SK-N-SH treated with all-trans-retinoic acid at 6 μM for 48 hours (cell line): ENCODE data around the gene FAAP100.
A peak's percentile ranks its signal among the peaks of the same experiment; 100 is the strongest.

Source experiments
- ATAC-seq: fragments of 200-7000 bp; cut with Tn5 transposase; 3 replicates; pipeline ENCODE4 v1.9.1; 2020; ENCODE audit warnings: mild to moderate bottlenecking, moderate library complexity
- BACH2 ChIP-seq: fragments of 250-450 bp; sonication (Bioruptor Pico); IDR thresholded peaks from 2 replicates; pipeline ENCODE4 v1.9.0; 2021; ENCODE audit warnings: mild to moderate bottlenecking, borderline replicate concordance
- CREB5 ChIP-seq: fragments of 250-450 bp; sonication (Bioruptor Pico); IDR thresholded peaks from 2 replicates; pipeline ENCODE4 v1.5.1; 2020; ENCODE audit warnings: low read depth, mild to moderate bottlenecking, moderate library complexity
- CSRNP3 ChIP-seq: fragments of 250-450 bp; sonication (Bioruptor Pico); IDR thresholded peaks from 2 replicates; pipeline ENCODE4 v1.5.1; 2021; ENCODE audit warnings: mild to moderate bottlenecking, moderate library complexity
- ESRRG ChIP-seq: fragments of 250-450 bp; sonication (Bioruptor Pico); IDR thresholded peaks from 2 replicates; pipeline ENCODE4 v1.6.1; 2021; ENCODE audit warnings: mild to moderate bottlenecking
- GLIS3 ChIP-seq: fragments of 250-450 bp; sonication (Bioruptor Pico); IDR thresholded peaks from 2 replicates; pipeline ENCODE4 v1.5.0; 2020; ENCODE audit warnings: mild to moderate bottlenecking, moderate library complexity
- OSR1 ChIP-seq: fragments of 250-450 bp; sonication (Bioruptor Pico); IDR thresholded peaks from 2 replicates; pipeline ENCODE4 v1.8.0; 2022; ENCODE audit warnings: moderate library complexity, mild to moderate bottlenecking, inconsistent platforms
- PATZ1 ChIP-seq: fragments of 250-450 bp; sonication (Bioruptor Pico); IDR thresholded peaks from 2 replicates; pipeline ENCODE4 v1.8.0; 2020; ENCODE audit warnings: mild to moderate bottlenecking, moderate library complexity, borderline replicate concordance
- POU6F1 ChIP-seq: fragments of 250-450 bp; sonication (Bioruptor Pico); IDR thresholded peaks from 2 replicates; pipeline ENCODE4 v1.8.0; 2021; ENCODE audit warnings: low read depth, mild to moderate bottlenecking, moderate library complexity, borderline replicate concordance
- PPARA ChIP-seq: fragments of 250-450 bp; sonication (Bioruptor Pico); IDR thresholded peaks from 2 replicates; pipeline ENCODE4 v1.5.0; 2020; ENCODE audit warnings: mild to moderate bottlenecking, borderline replicate concordance
- RARB ChIP-seq: fragments of 250-450 bp; sonication (Bioruptor Pico); IDR thresholded peaks from 2 replicates; pipeline ENCODE4 v1.8.0; 2021; ENCODE audit warnings: mild to moderate bottlenecking, moderate library complexity
- SNAI2 ChIP-seq: fragments of 250-450 bp; sonication (Bioruptor Pico); IDR thresholded peaks from 2 replicates; pipeline ENCODE4 v1.5.0; 2020; ENCODE audit warnings: mild to moderate bottlenecking, moderate library complexity
- TOX ChIP-seq: fragments of 250-450 bp; sonication (Bioruptor Pico); IDR thresholded peaks from 2 replicates; pipeline ENCODE4 v1.8.0; 2021; ENCODE audit warnings: mild to moderate bottlenecking, moderate library complexity, borderline replicate concordance
- TSHZ2 ChIP-seq: fragments of 250-450 bp; sonication (Bioruptor Pico); IDR thresholded peaks from 2 replicates; pipeline ENCODE4 v1.5.0; 2020; ENCODE audit warnings: mild to moderate bottlenecking, moderate library complexity
- ZFP3 ChIP-seq: fragments of 250-450 bp; sonication (Bioruptor Pico); IDR thresholded peaks from 2 replicates; pipeline ENCODE4 v1.5.0; 2020; ENCODE audit warnings: mild to moderate bottlenecking, moderate library complexity
- ZFP30 ChIP-seq: fragments of 450-650 bp; formaldehyde crosslinking; IDR thresholded peaks from 2 replicates; pipeline ENCODE4 v1.5.0; 2022; ENCODE audit warnings: mild to moderate bottlenecking, moderate library complexity
- ZNF565 ChIP-seq: fragments of 450-650 bp; formaldehyde crosslinking; conservative IDR thresholded peaks from 2 replicates; pipeline ENCODE4 v1.5.0; 2020; ENCODE audit warnings: low read depth, mild to moderate bottlenecking, moderate library complexity
- ZNF70 ChIP-seq: fragments of 450-650 bp; formaldehyde crosslinking; IDR thresholded peaks from 2 replicates; pipeline ENCODE4 v1.5.0; 2020; ENCODE audit warnings: mild to moderate bottlenecking, moderate library complexity
- ZNF8 ChIP-seq: fragments of 450-650 bp; formaldehyde crosslinking; IDR thresholded peaks from 2 replicates; pipeline ENCODE4 v1.5.0; 2020; ENCODE audit warnings: mild to moderate bottlenecking, moderate library complexity

The FAAP100 gene

GRCh38 chr17:81537856-81538555 lies 14.1 kb downstream of the FAAP100 start:
- TF ChIP-seq ZFP30 = no peak
- no peak for TF ChIP-seq GLIS3 (CRISPR knock-in tag)
- no peak for TF ChIP-seq POU6F1 (CRISPR knock-in tag)
- no peak for TF ChIP-seq BACH2 (CRISPR knock-in tag)
- TF ChIP-seq OSR1 (CRISPR knock-in tag) = no peak
- TF ChIP-seq SNAI2 (CRISPR knock-in tag) = no peak
- TF ChIP-seq CREB5 = no peak
- no peak for TF ChIP-seq RARB (CRISPR knock-in tag)

GRCh38 chr17:81537343-81537855 lies 14.8 kb downstream of the FAAP100 start:
- peak; percentile 27 for ATAC-seq
- TF ChIP-seq ESRRG (no peak), GLIS3 (CRISPR knock-in tag) (no peak), BACH2 (CRISPR knock-in tag) (no peak)

More at GRCh38 chr17:81537856-81538555, 14.1 kb downstream of the FAAP100 start:
- ATAC-seq = no peak

- TF ChIP-seq OSR1 (CRISPR knock-in tag) = no peak
- TF ChIP-seq CSRNP3 (CRISPR knock-in tag) = no peak
- no peak for TF ChIP-seq PATZ1
- TF ChIP-seq ZNF565 (CRISPR knock-in tag) = no peak
- TF ChIP-seq POU6F1 (CRISPR knock-in tag) = no peak
- TF ChIP-seq TSHZ2 = no peak
- no peak for TF ChIP-seq ZNF70
- TF ChIP-seq RARB (CRISPR knock-in tag) = no peak
- TF ChIP-seq TOX (CRISPR knock-in tag) = no peak
- no peak for TF ChIP-seq ZFP3 (CRISPR knock-in tag)
- no peak for TF ChIP-seq ZNF8 (CRISPR knock-in tag)
- no peak for TF ChIP-seq PPARA (CRISPR knock-in tag)
- no peak for TF ChIP-seq BACH2 (CRISPR knock-in tag)
- peak; percentile 3; the same call in 1 of the 3 replicates for ATAC-seq
These were observed 15.6 kb downstream of the FAAP100 start for GRCh38 chr17:81536299-81537290.
